ENCODE data around the gene POU4F1. TPM values are rescaled to one million over a fixed set of nuclear protein-coding genes. Genes with fewer than 3 reads are reported as not detected.

Gene POU4F1
- total RNA-seq = not detected

GRCh38 chr13:78603240-78603957 lies at the start of gene POU4F1:
POU4F1 (minus strand) TSS chr13:78603552; CDS start chr13:78603326, 226 bp downstream.
- DNase-seq (ENCODE audit: low spot score) = no peak

GRCh38 chr13:78652651-78653050 lies 49.3 kb upstream of the POU4F1 start:
- DNase-seq (ENCODE audit: low spot score) = no peak

DNA sequence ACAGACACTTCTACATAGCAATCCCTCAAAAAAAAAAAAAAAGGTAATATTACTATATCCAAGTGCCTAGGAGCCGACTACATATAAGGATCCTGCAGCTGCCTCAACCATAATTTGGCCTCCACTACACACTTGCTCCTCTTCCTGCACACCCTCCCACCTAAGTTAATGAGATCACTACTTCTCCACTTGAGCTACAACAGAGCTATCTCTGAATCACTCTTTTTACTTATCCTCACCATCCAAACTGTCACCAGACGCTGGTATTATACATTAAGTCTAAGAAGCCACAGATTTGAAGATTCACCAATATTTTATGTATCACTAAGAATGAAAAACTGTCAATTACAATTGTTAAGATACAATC lies 47.3 kb upstream of the POU4F1 start:
- no peak for DNase-seq (ENCODE audit: low spot score)

DNA sequence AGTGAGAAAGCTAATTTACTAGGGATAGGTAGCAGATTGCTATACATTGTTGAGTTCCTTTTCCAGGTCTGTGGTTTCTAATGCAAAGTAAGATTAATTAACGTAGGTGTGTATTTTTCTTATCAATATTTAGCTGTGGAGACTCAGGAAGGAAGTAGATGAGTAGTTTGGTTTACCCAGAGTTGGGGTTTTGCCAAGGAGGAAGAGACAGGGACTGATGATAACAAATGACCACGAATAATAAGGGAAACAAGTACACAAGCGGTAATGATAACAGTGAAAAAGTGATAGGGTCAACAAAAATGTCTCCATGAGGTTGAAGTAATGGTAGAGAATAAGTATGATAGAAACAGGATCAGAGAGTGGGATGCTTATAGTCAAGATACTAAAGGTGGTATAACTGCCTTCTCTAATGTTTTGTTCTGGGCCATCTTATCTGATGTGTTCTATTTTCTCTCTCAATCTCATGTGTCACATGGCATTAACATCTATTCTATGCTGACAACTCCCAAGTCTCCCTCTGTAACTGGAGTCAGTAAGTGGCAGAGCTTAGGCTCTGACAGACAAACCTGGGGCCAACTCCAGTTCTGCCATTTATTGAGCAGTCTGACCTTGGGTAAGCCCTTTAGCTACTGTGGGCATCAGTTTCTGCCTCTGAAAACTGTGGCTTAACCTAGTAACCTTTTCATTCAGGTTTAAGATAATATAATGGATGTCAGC lies 46.8 kb upstream of the POU4F1 start:
- peak; percentile 16 for DNase-seq (ENCODE audit: low spot score)

GRCh38 chr13:78647109-78647678 lies 43.8 kb upstream of the POU4F1 start:
- peak; percentile 18 for DNase-seq (ENCODE audit: low spot score)

DNA sequence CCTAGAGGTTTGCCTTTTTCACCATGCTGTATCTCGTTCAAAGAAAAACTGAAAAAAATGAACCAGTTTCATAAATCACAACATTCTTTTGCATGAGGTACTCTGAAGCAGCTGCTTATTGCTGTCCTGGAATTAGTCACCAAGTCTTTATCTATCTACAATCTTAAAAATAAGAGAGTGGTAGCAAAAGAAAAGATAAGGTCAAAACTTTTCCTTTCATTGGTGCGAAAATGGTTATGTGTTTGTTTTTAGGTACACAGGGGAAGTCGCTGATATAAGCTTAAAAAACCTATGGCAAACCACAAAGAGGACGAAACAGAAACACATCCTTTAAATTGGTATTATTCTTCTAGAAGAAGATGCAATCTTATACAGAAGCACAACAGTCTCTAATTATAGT lies 34.9 kb upstream of the POU4F1 start:
- DNase-seq (ENCODE audit: low spot score) = no peak

DNA sequence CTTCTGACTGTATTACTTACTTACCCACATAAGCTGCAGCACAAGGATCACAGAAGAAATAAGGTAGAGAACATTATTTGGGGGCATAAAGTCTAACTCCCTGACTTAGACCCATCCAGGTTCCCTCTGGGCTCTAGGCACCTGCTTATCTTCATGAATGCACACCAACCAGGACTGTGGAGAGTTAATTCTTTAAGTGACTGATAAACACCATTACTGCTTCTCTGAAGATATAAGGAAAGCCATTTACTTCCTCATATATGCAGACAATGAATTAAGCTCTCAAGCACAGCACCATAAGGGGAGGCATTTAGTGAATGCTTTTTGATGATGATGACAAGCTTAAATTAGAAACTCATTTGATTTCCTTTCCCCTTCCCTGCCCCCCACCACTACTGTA lies 33.1 kb upstream of the POU4F1 start:
- no peak for DNase-seq (ENCODE audit: low spot score)

GRCh38 chr13:78632996-78633395 lies 29.6 kb upstream of the POU4F1 start:
- DNase-seq (ENCODE audit: low spot score) = no peak

- DNase-seq (ENCODE audit: low spot score) = no peak
These were observed 27.7 kb upstream of the POU4F1 start for GRCh38 chr13:78631077-78631476.

- no peak for DNase-seq (ENCODE audit: low spot score)
These were observed 27.2 kb upstream of the POU4F1 start for GRCh38 chr13:78630511-78630910.

GRCh38 chr13:78625384-78625783 lies 22.0 kb upstream of the POU4F1 start:
- DNase-seq (ENCODE audit: low spot score) = no peak

- no peak for DNase-seq (ENCODE audit: low spot score)
These were observed 19.8 kb upstream of the POU4F1 start for GRCh38 chr13:78623132-78623531.

DNA sequence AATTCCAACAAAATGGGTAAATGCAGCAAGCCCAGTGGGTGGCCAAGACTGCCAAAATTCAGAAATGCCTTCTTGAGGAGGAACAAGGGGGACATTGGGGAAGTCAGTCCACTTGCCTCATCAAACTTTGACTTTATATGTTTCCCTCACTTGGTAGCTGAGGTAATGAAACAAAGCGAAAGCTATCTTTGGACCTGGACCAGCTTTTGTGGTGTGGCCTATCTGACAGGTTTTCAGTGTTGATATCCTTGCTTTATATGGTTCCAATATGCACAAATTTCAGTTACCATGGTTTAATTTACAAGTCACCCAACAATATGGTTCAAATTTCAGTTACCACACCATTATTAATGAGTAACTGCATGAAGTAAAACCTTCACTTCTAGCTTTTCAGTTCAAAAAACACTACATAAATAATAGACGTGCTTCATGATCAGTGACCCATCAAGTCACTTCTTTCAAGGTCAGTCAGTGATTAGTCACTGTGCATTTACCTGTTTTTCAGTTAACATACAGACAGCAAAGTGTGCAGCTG lies 17.7 kb upstream of the POU4F1 start:
- DNase-seq (ENCODE audit: low spot score) = no peak

DNA sequence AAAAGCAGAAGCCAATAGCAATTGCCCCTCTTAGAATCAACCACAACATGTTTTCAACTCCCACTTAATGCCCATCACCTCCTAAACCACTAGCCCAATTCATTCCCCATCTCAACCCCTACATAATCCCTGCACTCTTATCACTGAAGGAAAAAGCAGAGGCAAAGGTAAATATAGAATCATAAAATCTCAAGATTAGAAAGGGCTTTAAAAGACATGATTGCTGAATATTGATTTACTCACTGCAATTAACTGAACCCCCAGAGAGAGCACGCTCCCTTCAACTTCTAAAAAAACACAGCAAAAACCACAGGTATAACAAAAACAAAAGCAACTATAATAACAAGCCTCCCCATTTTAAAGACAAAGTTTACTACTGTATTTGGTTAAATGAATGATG lies 15.1 kb upstream of the POU4F1 start:
- DNase-seq (ENCODE audit: low spot score) = no peak

DNA sequence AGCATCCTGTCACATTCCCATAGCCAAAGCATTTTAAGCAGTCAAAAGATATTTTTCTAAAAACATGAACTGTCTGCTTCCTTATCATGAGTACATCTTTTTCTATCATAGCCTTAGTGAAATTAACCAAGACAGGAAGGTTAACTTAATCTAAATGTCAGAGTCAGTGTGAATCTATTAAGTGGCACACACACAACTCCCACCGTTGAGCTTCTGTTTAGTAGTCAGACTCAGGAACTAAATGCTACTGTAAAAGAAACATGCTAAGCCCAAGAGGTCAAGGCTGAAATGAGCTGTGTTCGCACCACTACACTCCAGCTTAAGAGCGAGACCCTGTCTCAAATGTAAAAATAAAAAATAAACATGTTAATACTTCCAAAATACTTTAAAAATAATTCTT lies 7.7 kb upstream of the POU4F1 start:
- DNase-seq (ENCODE audit: low spot score) = no peak

- no peak for DNase-seq (ENCODE audit: low spot score)
These were observed 7.1 kb upstream of the POU4F1 start for GRCh38 chr13:78610381-78610883.

DNA sequence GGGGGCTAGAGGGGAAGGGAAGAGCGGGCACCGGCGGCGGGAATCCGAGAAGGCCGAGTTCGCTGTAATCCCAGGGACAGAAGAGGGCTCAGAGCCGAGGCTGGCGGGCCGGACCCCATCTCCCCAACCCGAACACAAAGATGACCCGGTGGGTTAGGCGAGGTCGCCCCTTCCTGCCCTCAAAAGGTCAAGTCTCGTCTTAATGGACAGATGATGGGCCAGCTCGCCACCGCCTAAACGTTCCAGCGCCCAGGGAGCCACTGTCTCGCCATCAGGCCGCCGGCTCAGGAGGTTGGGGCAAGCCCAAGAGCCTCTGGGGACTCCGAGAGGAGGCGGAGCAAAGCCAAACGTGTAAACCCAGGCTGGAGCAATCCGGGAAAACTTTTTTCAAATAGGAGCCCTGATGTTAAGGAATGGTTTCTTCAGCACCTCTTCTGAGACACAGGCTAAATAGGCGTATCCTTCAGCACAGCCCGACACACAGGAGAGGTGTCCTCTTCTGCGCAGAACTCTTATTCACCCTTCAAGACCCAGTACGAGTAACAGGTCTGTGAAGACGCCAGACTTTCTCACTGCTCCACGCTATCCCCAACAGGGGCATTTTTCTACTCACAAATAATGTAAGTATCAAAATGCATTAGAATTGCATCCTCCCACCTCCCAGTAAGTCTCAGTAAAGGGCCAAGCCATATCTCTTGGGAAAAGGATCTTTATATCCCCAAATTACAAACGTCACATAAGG lies 6.3 kb upstream of the POU4F1 start:
- no peak for DNase-seq (ENCODE audit: low spot score)

DNA sequence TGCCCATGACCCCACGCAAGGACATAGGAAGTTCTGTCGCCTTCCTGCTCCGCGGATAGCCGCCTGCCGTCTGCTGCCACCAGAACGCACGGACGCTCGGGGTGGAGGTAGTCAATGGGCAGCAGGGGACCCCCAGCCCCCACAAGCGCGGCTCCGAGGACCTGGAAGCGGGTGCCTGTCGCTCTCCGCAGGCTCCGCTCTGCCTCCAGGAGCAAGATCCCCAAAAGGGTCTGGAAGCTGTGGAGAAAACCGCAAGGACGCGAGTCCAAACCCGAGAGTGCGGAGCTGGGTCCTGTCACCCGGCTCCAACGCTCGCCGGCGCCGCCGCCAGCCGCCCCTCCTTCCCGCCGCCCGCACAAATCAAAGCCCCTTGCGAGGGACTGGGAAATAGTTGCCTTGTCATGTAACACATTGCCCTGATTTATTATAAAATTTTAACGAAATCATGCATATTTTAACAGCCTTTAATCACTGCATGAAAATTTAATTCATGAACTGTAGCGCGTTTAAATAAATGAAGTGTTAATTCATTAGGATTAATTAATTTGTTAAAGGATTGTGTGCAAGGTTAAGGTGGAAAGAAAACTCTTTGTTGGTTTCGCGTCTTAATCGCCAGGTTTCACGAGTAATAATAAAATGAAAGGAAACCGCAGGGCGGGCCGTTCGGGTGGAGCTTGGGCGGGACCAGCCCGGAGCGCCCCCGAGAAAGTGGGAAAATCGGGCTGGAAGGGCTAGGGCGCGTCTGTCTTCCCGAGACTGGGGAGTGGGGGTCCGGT lies 5.5 kb upstream of the POU4F1 start:
- DNase-seq (ENCODE audit: low spot score) = no peak

DNA sequence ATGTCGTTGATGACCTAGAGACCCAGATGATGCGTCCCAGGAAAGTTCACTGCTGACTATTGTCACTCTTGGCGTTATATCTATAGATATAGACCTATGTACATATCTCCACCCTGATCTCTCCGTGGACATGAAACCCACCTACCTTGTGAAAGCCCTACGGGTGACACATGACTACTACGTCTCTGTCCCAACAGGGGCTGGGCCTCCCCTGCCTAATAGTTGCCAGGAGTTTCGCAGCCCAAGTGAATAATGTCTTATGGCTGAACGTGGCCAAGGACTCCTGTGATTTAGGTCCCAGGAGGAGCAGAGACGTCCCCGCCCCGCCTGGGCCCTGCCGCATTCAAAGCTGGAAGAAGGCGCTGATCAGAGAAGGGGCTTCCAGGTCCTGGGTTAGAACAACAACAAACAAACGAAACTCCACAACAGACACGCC lies 4.9 kb upstream of the POU4F1 start:
- DNase-seq (ENCODE audit: low spot score) = no peak

- no peak for DNase-seq (ENCODE audit: low spot score)
These were observed 4.3 kb upstream of the POU4F1 start for GRCh38 chr13:78607409-78608251.
